H9 (cell line): Measurements from ENCODE around the gene GPC6. TPM values are rescaled to one million over a fixed set of nuclear protein-coding genes. Genes with fewer than 3 reads are reported as not detected.

ENCODE experiments used
- DNase-seq: peaks from one replicate; pipeline ENCODE4 v3.0.0-alpha.2; 2017
- H2AFZ ChIP-seq: one replicate; pipeline ENCODE4 v1.6.1; 2013; ENCODE audit warnings: mild to moderate bottlenecking, low read length, control low read depth, moderate library complexity
- H2AK5ac ChIP-seq: 2 replicates; pipeline ENCODE4 v1.6.1; 2013; ENCODE audit warnings: low read length, control low read depth, mixed read lengths; ENCODE audit not compliant: insufficient read length
- H2BK120ac ChIP-seq: one replicate; pipeline ENCODE4 v1.6.1; 2013; ENCODE audit warnings: low read depth, mild to moderate bottlenecking, low read length, control low read depth, inconsistent platforms; ENCODE audit not compliant: poor library complexity, severe bottlenecking
- H2BK12ac ChIP-seq: 2 replicates; pipeline ENCODE4 v1.6.1; 2013; ENCODE audit warnings: low read length, control low read depth, mixed read lengths, low read depth; ENCODE audit not compliant: insufficient read length
- H2BK15ac ChIP-seq: 2 replicates; pipeline ENCODE4 v1.6.1; 2013; ENCODE audit warnings: low read depth, low read length, control low read depth
- H2BK20ac ChIP-seq: one replicate; pipeline ENCODE4 v1.6.1; 2013; ENCODE audit warnings: low read depth, mild to moderate bottlenecking, low read length, control low read depth, inconsistent platforms; ENCODE audit not compliant: poor library complexity, severe bottlenecking
- H2BK5ac ChIP-seq: 2 replicates; pipeline ENCODE4 v1.6.1; 2013; ENCODE audit warnings: low read length, control low read depth, mixed read lengths; ENCODE audit not compliant: insufficient read length
- H3K14ac ChIP-seq: 2 replicates; pipeline ENCODE4 v1.6.1; 2013; ENCODE audit warnings: low read length, control low read depth; ENCODE audit not compliant: insufficient read depth
- H3K18ac ChIP-seq: 2 replicates; pipeline ENCODE4 v1.6.1; 2013; ENCODE audit warnings: low read depth, mild to moderate bottlenecking, mixed read lengths, low read length, control low read depth; ENCODE audit not compliant: insufficient read length
- H3K23ac ChIP-seq: 2 replicates; pipeline ENCODE4 v1.6.1; 2013; ENCODE audit warnings: low read length, control low read depth, mixed read lengths, low read depth; ENCODE audit not compliant: insufficient read length
- H3K23me2 ChIP-seq: 2 replicates; pipeline ENCODE4 v1.6.1; 2013; ENCODE audit warnings: low read depth, mild to moderate bottlenecking, mixed read lengths, low read length, control low read depth; ENCODE audit not compliant: insufficient read length, poor library complexity, severe bottlenecking
- H3K27ac ChIP-seq: 2 replicates; pipeline ENCODE4 v1.5.1; 2013; ENCODE audit warnings: low read length, control low read depth, mixed read lengths, low read depth; ENCODE audit not compliant: insufficient read length
- H3K27me3 ChIP-seq: 2 replicates; pipeline ENCODE4 v1.6.1; 2013; ENCODE audit warnings: low read length, control low read depth, inconsistent platforms; ENCODE audit not compliant: insufficient read depth
- H3K4ac ChIP-seq: 2 replicates; pipeline ENCODE4 v1.6.1; 2013; ENCODE audit warnings: low read depth, mild to moderate bottlenecking, control low read depth, inconsistent platforms, low read length, moderate library complexity
- H3K4me1 ChIP-seq: 2 replicates; pipeline ENCODE4 v1.6.1; 2013; ENCODE audit warnings: low read length, control low read depth, inconsistent platforms; ENCODE audit not compliant: insufficient read depth
- H3K4me2 ChIP-seq: 2 replicates; pipeline ENCODE4 v1.6.1; 2013; ENCODE audit warnings: low read length, control low read depth, mixed read lengths; ENCODE audit not compliant: insufficient read length, insufficient read depth
- H3K56ac ChIP-seq: 2 replicates; pipeline ENCODE4 v1.6.1; 2013; ENCODE audit warnings: low read depth, mild to moderate bottlenecking, mixed read lengths, low read length, control low read depth; ENCODE audit not compliant: insufficient read length
- H3K79me1 ChIP-seq: 2 replicates; pipeline ENCODE4 v1.6.1; 2013; ENCODE audit warnings: low read depth, mild to moderate bottlenecking, moderate library complexity, low read length, control low read depth, inconsistent platforms; ENCODE audit not compliant: insufficient read depth, poor library complexity, severe bottlenecking
- H3K79me2 ChIP-seq: 2 replicates; pipeline ENCODE4 v1.6.1; 2013; ENCODE audit warnings: low read length, control low read depth, inconsistent platforms; ENCODE audit not compliant: insufficient read depth
- H3K9ac ChIP-seq: 2 replicates; pipeline ENCODE4 v1.6.1; 2013; ENCODE audit warnings: low read length, control low read depth, mixed read lengths; ENCODE audit not compliant: insufficient read length; ENCODE audit errors: extremely low read depth
- H3K9me3 ChIP-seq: one replicate; pipeline ENCODE4 v1.6.1; 2013; ENCODE audit warnings: low read depth, low read length, inconsistent platforms; ENCODE audit not compliant: control insufficient read depth
- H3T11ph ChIP-seq: one replicate; pipeline ENCODE4 v1.6.1; 2013; ENCODE audit warnings: mild to moderate bottlenecking, low read length, control low read depth, inconsistent platforms
- H4K20me1 ChIP-seq: one replicate; pipeline ENCODE4 v1.6.1; 2013; ENCODE audit not compliant: control insufficient read depth, insufficient read length, insufficient read depth
- H4K5ac ChIP-seq: 2 replicates; pipeline ENCODE4 v1.6.1; 2013; ENCODE audit warnings: low read depth, mild to moderate bottlenecking, mixed read lengths, low read length, control low read depth; ENCODE audit not compliant: insufficient read length
- H4K8ac ChIP-seq: replicated peaks from 2 replicates; pipeline ENCODE4 v1.6.1; 2013; ENCODE audit warnings: low read length, control low read depth, mixed read lengths, low read depth; ENCODE audit not compliant: insufficient read length
- H4K91ac ChIP-seq: 2 replicates; pipeline ENCODE4 v1.6.1; 2013; ENCODE audit warnings: low read depth, mild to moderate bottlenecking, moderate library complexity, mixed read lengths, low read length, control low read depth; ENCODE audit not compliant: insufficient read length
- H3K27ac Mint-ChIP-seq, 3 experiments: 2 replicates in 2 of 3; 3 replicates in 1 of 3; pipeline ENCODE4 v1.8.0; 2020 to 2021; ENCODE audit warnings: mixed read lengths in 3 of 3, mild to moderate bottlenecking in 1 of 3, moderate library complexity in 1 of 3
- H3K27me3 Mint-ChIP-seq: 2 replicates; pipeline ENCODE4 v1.8.0; 2021; ENCODE audit warnings: low read depth, mild to moderate bottlenecking, moderate library complexity, mixed read lengths
- H3K36me3 Mint-ChIP-seq, 3 experiments: 2 replicates in 2 of 3; 3 replicates in 1 of 3; pipeline ENCODE4 v1.8.0; 2020 to 2021; ENCODE audit warnings: low read depth in 3 of 3, mixed read lengths in 3 of 3; ENCODE audit not compliant: insufficient read depth in 1 of 3
- H3K4me1 Mint-ChIP-seq, 2 experiments: 2 replicates each; pipeline ENCODE4 v1.8.0; 2020; ENCODE audit warnings: mixed read lengths in 2 of 2
- H3K4me3 Mint-ChIP-seq, 2 experiments: 2 replicates in 1 of 2; 3 replicates in 1 of 2; pipeline ENCODE4 v1.8.0; 2020 to 2021; ENCODE audit warnings: mild to moderate bottlenecking in 2 of 2, mixed read lengths in 2 of 2, moderate library complexity in 1 of 2
- H3K9me3 Mint-ChIP-seq, 2 experiments: 2 replicates in 1 of 2; 3 replicates in 1 of 2; pipeline ENCODE4 v1.8.0; 2020; ENCODE audit warnings: mild to moderate bottlenecking in 2 of 2, mixed read lengths in 2 of 2, moderate library complexity in 1 of 2
- WGBS: extraction: QIAGEN DNeasy Blood & Tissue Kit; methylation state at CpG from one replicate; pipeline ENCODE4 v1.1.7; 2013; ENCODE audit warnings: missing lambda C conversion rate, low lambda C conversion rate, mixed read lengths; ENCODE audit not compliant: insufficient read length; ENCODE audit errors: extremely low coverage; 5-methylcytosine and 5-hydroxymethylcytosine counted together
- total RNA-seq: library from RNA; stranded (reverse); gene quantifications from 2 replicates; pipeline ENCODE4 v1.2.1, GENCODE V29; 2021
- TF ChIP-seq, protein P1 (sequence below): fragments of 200-600 bp; sonication (generic); conservative IDR thresholded peaks from 3 replicates; pipeline ENCODE4 v1.8.0; 2021; ENCODE audit warnings: antibody characterized with exemption, mild to moderate bottlenecking

GPC6 gene
- total RNA-seq, 1 experiment from 2014 or later, result 15.6 TPM

GRCh38 chr13:93266681-93267080, 40.1 kb downstream of the GPC6 start:
- DNase-seq, result no peak
- Histone ChIP-seq H2BK20ac (no peak overlapping the region), H2BK5ac (no peak overlapping the region), H2BK120ac (no peak overlapping the region), H3K18ac (no peak overlapping the region), H3K4me1 (peaks cover 3% of the 10 kb centered on the region; the same call in 1 of the 2 replicates), H3K4ac (no peak overlapping the region), H3K14ac (no peak overlapping the region), H3K9ac (no peak overlapping the region), H2AK5ac (no peak overlapping the region), H3K79me1 (no peaks in the 10 kb centered on the region), H3K4me2 (no peak overlapping the region), H3K23ac (no peak overlapping the region), H4K5ac (no peak overlapping the region), H3K79me2 (peaks cover 3% of the 10 kb centered on the region; the same call in 1 of the 2 replicates), H4K91ac (no peak overlapping the region), H4K8ac (no peak overlapping the region), H3K23me2 (no peaks in the 10 kb centered on the region), H3K27ac (no peak overlapping the region), H3K9me3 (no peaks in the 10 kb centered on the region), H2BK15ac (no peak overlapping the region), H4K20me1 (no peaks in the 10 kb centered on the region), H2AFZ (no peak overlapping the region), H3T11ph (no peak overlapping the region), H3K27me3 (no peaks in the 10 kb centered on the region), H3K56ac (no peak overlapping the region), H2BK12ac (no peak overlapping the region)
- no CpG with 5 or more reads among the region's 1 CpG for WGBS
- TF ChIP-seq, protein P1, sequence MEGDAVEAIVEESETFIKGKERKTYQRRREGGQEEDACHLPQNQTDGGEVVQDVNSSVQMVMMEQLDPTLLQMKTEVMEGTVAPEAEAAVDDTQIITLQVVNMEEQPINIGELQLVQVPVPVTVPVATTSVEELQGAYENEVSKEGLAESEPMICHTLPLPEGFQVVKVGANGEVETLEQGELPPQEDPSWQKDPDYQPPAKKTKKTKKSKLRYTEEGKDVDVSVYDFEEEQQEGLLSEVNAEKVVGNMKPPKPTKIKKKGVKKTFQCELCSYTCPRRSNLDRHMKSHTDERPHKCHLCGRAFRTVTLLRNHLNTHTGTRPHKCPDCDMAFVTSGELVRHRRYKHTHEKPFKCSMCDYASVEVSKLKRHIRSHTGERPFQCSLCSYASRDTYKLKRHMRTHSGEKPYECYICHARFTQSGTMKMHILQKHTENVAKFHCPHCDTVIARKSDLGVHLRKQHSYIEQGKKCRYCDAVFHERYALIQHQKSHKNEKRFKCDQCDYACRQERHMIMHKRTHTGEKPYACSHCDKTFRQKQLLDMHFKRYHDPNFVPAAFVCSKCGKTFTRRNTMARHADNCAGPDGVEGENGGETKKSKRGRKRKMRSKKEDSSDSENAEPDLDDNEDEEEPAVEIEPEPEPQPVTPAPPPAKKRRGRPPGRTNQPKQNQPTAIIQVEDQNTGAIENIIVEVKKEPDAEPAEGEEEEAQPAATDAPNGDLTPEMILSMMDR, result no peak
- peaks cover 18 to 22% of the 10 kb centered on the region in 2 experiments for H3K4me1 Mint-ChIP-seq
- H3K27ac Mint-ChIP-seq, result no peak overlapping the region
- no peak overlapping the region for H3K4me3 Mint-ChIP-seq
- H3K36me3 Mint-ChIP-seq, result no peaks in the 10 kb centered on the region
- H3K27me3 Mint-ChIP-seq, result no peaks in the 10 kb centered on the region
- no peaks in the 10 kb centered on the region for H3K9me3 Mint-ChIP-seq
